Peyer's patch (tissue), 4 donors: Measurements from ENCODE around the gene FBXO24.

Source experiments
- CTCF ChIP-seq, 6 experiments: fragments of 450-650 bp in 4 of 6; fragments of 200-600 bp in 2 of 6; sonication (generic) in 1 of 6; IDR thresholded peaks; one replicate each; pipeline ENCODE4 v1.5.1; 2017 to 2019; ENCODE audit warnings: antibody characterized with exemption in 6 of 6, mild to moderate bottlenecking in 3 of 6, moderate library complexity in 1 of 6
- POLR2A ChIP-seq, 2 donors: fragments of 450-650 bp; IDR thresholded peaks; one replicate each; pipeline ENCODE4 v1.5.1; 2017; ENCODE audit warnings: antibody characterized with exemption in 2 of 2, mild to moderate bottlenecking in 2 of 2, moderate library complexity in 2 of 2

GRCh38 chr7:100565133-100565571 is 21.0 kb upstream of the FBXO24 start:
- TF ChIP-seq POLR2A (IDR thresholded peaks at IDR 0.05) (no peak), CTCF (IDR thresholded peaks at IDR 0.05) (no peak)
